ENCODE measurements around the gene TUBE1. TPM values are rescaled to one million over a fixed set of nuclear protein-coding genes. Genes with fewer than 3 reads are reported as not detected.

The TUBE1 gene
- total and polyA plus RNA-seq, 2 experiments from 2014 or later, result 26.3 to 27.7 TPM

DNA sequence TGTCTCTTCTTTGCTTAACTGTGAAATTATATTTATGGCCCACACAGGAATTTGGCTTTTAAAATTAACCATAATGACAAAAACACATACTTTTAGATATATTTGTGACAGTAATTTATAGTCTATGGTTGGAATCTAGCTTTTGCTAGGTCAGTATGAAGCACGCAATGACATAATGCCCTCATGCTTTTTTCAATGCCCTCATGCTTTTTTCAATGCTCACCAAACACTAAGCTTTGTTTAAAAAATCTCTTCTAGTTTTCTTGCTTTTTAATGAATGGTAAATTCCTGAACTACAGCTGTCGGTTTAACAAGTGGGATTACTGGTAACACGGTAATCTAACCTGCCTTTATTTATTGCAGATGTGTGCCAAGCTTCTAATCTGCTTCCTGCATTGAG lies 20.7 kb downstream of the TUBE1 start:
- H3K79me2 ChIP-seq (replicated peaks; ENCODE audit: insufficient read depth), result no peaks in the 10 kb centered on the region
- H3K4me1 Mint-ChIP-seq, result no peaks in the 10 kb centered on the region
- no peak overlapping the region for H3K4me2 ChIP-seq
- H4K20me1 ChIP-seq (replicated peaks; ENCODE audit: insufficient read depth), result no peaks in the 10 kb centered on the region
- DNase-seq (ENCODE audit: low spot score) (no peak), ATAC-seq (no peak)
- peaks cover 2% of the 10 kb centered on the region for H3K36me3 Mint-ChIP-seq (ENCODE audit: low read depth)
- H3K4me3 Mint-ChIP-seq, result no peak overlapping the region
- no peak overlapping the region for H3K27ac Mint-ChIP-seq
- no peaks in the 10 kb centered on the region for H3K9me3 Mint-ChIP-seq
- no peaks in the 10 kb centered on the region for H3K9me2 ChIP-seq (ENCODE audit: insufficient read depth)
- no peaks in the 10 kb centered on the region for H3K27me3 Mint-ChIP-seq (ENCODE audit: insufficient read depth, low read depth, poor library complexity)
- H3F3A ChIP-seq (replicated peaks; ENCODE audit: low read depth), result no peaks in the 10 kb centered on the region
- H3K4me3 ChIP-seq, result no peak overlapping the region
- no peaks in the 10 kb centered on the region for H3K27me3 ChIP-seq (ENCODE audit: insufficient read depth)
- H3K27ac ChIP-seq (ENCODE audit: low read depth), result no peak overlapping the region
- H2AFZ ChIP-seq, result no peak overlapping the region
- TF ChIP-seq STAT1 (IDR thresholded peaks at IDR 0.05; ENCODE audit: unreplicated experiment) (no peak), NANOG (IDR thresholded peaks at IDR 0.05; ENCODE audit: borderline replicate concordance) (no peak), CREB1 (CRISPR knock-in tag; IDR thresholded peaks at IDR 0.05; ENCODE audit: low read depth) (no peak), CTCF (conservative IDR thresholded peaks at IDR 0.05; ENCODE audit: low read depth in 2 of 2) (no peak), EZH2phosphoT487 (IDR thresholded peaks at IDR 0.05; ENCODE audit: unreplicated experiment) (no peak)
- TF ChIP-seq, protein P1, sequence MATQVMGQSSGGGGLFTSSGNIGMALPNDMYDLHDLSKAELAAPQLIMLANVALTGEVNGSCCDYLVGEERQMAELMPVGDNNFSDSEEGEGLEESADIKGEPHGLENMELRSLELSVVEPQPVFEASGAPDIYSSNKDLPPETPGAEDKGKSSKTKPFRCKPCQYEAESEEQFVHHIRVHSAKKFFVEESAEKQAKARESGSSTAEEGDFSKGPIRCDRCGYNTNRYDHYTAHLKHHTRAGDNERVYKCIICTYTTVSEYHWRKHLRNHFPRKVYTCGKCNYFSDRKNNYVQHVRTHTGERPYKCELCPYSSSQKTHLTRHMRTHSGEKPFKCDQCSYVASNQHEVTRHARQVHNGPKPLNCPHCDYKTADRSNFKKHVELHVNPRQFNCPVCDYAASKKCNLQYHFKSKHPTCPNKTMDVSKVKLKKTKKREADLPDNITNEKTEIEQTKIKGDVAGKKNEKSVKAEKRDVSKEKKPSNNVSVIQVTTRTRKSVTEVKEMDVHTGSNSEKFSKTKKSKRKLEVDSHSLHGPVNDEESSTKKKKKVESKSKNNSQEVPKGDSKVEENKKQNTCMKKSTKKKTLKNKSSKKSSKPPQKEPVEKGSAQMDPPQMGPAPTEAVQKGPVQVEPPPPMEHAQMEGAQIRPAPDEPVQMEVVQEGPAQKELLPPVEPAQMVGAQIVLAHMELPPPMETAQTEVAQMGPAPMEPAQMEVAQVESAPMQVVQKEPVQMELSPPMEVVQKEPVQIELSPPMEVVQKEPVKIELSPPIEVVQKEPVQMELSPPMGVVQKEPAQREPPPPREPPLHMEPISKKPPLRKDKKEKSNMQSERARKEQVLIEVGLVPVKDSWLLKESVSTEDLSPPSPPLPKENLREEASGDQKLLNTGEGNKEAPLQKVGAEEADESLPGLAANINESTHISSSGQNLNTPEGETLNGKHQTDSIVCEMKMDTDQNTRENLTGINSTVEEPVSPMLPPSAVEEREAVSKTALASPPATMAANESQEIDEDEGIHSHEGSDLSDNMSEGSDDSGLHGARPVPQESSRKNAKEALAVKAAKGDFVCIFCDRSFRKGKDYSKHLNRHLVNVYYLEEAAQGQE (IDR thresholded peaks at IDR 0.05; ENCODE audit: unreplicated experiment), result no peak
- no peaks in the 10 kb centered on the region for H3K36me3 ChIP-seq (ENCODE audit: insufficient read depth)
- no peaks in the 10 kb centered on the region for H3K4me1 ChIP-seq (ENCODE audit: insufficient read depth)

DNA sequence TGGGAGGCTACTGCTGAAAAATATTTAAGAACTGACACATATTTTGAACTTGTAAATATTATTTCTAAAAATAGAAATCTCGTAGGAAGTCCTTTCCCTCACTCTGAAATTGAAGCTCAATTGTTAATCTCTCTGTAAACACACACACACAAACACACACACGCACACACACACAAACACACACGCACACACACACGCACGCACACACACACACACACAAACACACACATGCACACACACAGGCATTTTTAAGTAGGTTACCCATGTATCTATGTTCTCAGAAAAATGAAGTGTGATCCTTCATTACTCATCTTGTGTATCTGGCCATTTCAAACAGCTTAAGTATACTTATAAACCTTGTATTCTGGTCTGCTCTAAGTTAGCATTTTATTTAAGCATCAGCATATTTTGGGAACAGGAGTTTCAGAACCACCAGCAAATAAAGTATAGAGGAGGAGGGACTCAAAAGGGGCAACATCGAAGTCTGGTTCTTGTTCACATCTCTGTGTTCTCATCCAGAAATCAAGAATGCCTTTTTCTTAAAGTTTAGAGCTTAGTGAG lies 21.8 kb downstream of the TUBE1 start:
- Mint-ChIP-seq H3K27ac (no peak overlapping the region), H3K36me3 (ENCODE audit: low read depth) (no peaks in the 10 kb centered on the region; the same call in 1 of the 3 replicates), H3K4me3 (no peak overlapping the region), H3K9me3 (no peaks in the 10 kb centered on the region), H3K4me1 (no peaks in the 10 kb centered on the region), H3K27me3 (ENCODE audit: insufficient read depth, low read depth, poor library complexity) (no peaks in the 10 kb centered on the region)
- H3K27me3 ChIP-seq (ENCODE audit: insufficient read depth), result no peaks in the 10 kb centered on the region
- H3K4me2 ChIP-seq, result no peak overlapping the region
- H3K79me2 ChIP-seq (replicated peaks; ENCODE audit: insufficient read depth), result no peaks in the 10 kb centered on the region
- no peaks in the 10 kb centered on the region for H4K20me1 ChIP-seq (replicated peaks; ENCODE audit: insufficient read depth)
- DNase-seq (ENCODE audit: low spot score) (no peak), ATAC-seq (no peak)
- H3K27ac ChIP-seq (ENCODE audit: low read depth), result no peak overlapping the region
- no peaks in the 10 kb centered on the region for H3K36me3 ChIP-seq (ENCODE audit: insufficient read depth)
- no peaks in the 10 kb centered on the region for H3F3A ChIP-seq (replicated peaks; ENCODE audit: low read depth)
- no peaks in the 10 kb centered on the region for H3K9me2 ChIP-seq (ENCODE audit: insufficient read depth)
- no peaks in the 10 kb centered on the region for H3K4me1 ChIP-seq (ENCODE audit: insufficient read depth)
- no peak overlapping the region for H3K4me3 ChIP-seq
- no peak overlapping the region for H2AFZ ChIP-seq
- no peak for TF ChIP-seq STAT1 (IDR thresholded peaks at IDR 0.05; ENCODE audit: unreplicated experiment)
- no peak for TF ChIP-seq ZNF331 (CRISPR knock-in tag; IDR thresholded peaks at IDR 0.05; ENCODE audit: low read depth)
- no peak for TF ChIP-seq POLR2AphosphoS5 (IDR thresholded peaks at IDR 0.05; ENCODE audit: low read depth)
- TF ChIP-seq ZNF114 (CRISPR knock-in tag; IDR thresholded peaks at IDR 0.05), result no peak
- no peak for TF ChIP-seq CTCF (conservative IDR thresholded peaks at IDR 0.05; ENCODE audit: low read depth in 2 of 2)
- TF ChIP-seq, protein P1 (IDR thresholded peaks at IDR 0.05; ENCODE audit: unreplicated experiment), result no peak
- TF ChIP-seq, protein P2, sequence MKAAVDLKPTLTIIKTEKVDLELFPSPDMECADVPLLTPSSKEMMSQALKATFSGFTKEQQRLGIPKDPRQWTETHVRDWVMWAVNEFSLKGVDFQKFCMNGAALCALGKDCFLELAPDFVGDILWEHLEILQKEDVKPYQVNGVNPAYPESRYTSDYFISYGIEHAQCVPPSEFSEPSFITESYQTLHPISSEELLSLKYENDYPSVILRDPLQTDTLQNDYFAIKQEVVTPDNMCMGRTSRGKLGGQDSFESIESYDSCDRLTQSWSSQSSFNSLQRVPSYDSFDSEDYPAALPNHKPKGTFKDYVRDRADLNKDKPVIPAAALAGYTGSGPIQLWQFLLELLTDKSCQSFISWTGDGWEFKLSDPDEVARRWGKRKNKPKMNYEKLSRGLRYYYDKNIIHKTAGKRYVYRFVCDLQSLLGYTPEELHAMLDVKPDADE (IDR thresholded peaks at IDR 0.05), result no peak
- TF ChIP-seq JUNB (IDR thresholded peaks at IDR 0.05; ENCODE audit: unreplicated experiment), result no peak
